SK-N-SH (cell line): ENCODE data around the gene CERS6. TPM values are rescaled to one million over a fixed set of nuclear protein-coding genes. Genes with fewer than 3 reads are reported as not detected.

ENCODE experiments used
- CTCF ChIA-PET: fragments of 300-600, 350-600 bp; formaldehyde crosslinking; extraction: SDS; loops from one replicate; lab custom pipeline; 2021; lab: Yijun Ruan, JAX
- POLR2A ChIA-PET: fragments of 350-600 bp; sonication (Branson Sonifier 250); formaldehyde crosslinking; extraction: SDS; loops from one replicate; lab custom pipeline; 2020; ENCODE audit warnings: antibody characterized with exemption, inconsistent platforms; lab: Yijun Ruan, JAX
- DNase-seq: peaks from one replicate; pipeline ENCODE4 v3.0.0; 2012
- H2AFZ ChIP-seq: fragments of 200-600 bp; sonication (generic); 2 replicates; pipeline ENCODE4 v1.8.1; 2016; ENCODE audit warnings: antibody characterized with exemption, mild to moderate bottlenecking, low read depth
- H3F3A ChIP-seq: fragments of 200-600 bp; sonication (generic); replicated peaks from 2 replicates; pipeline ENCODE3; 2016; ENCODE audit warnings: antibody characterized with exemption, mild to moderate bottlenecking; ENCODE audit not compliant: insufficient read depth
- H3K27ac ChIP-seq, 2 experiments: fragments of 200-500 bp in 1 of 2; fragments of 200-600 bp in 1 of 2; sonication (Bioruptor generic) in 1 of 2; sonication (generic), shearing (Covaris generic) in 1 of 2; 2 replicates each; pipeline versions ENCODE4 v1.5.1 to v1.6.1; 2014 to 2016; ENCODE audit warnings: low read depth in 2 of 2, inconsistent platforms in 1 of 2, low read length in 1 of 2, mild to moderate bottlenecking in 1 of 2, mixed read lengths in 1 of 2
- H3K27me3 ChIP-seq: fragments of 200-600 bp; sonication (generic), shearing (Covaris generic); 2 replicates; pipeline ENCODE4 v1.6.1; 2016; ENCODE audit warnings: mixed run types; ENCODE audit not compliant: insufficient read depth
- H3K36me3 ChIP-seq, 2 experiments: fragments of 200-500 bp in 1 of 2; fragments of 200-600 bp in 1 of 2; sonication (Bioruptor generic) in 1 of 2; sonication (generic) in 1 of 2; replicated peaks in 1 of 2; 2 replicates each; pipeline versions ENCODE3 to v1.5.1; 2014 to 2016; ENCODE audit warnings: low read length in 1 of 2, mild to moderate bottlenecking in 1 of 2; ENCODE audit not compliant: insufficient read depth in 2 of 2, control insufficient read depth in 1 of 2
- H3K4me1 ChIP-seq, 2 experiments: fragments of 200-500 bp in 1 of 2; fragments of 200-600 bp in 1 of 2; sonication (Bioruptor generic) in 1 of 2; sonication (generic), shearing (Covaris generic) in 1 of 2; 2 replicates each; pipeline versions ENCODE4 v1.5.1 to v1.6.1; 2014 to 2016; ENCODE audit warnings: low read depth in 1 of 2, low read length in 1 of 2, mixed run types in 1 of 2; ENCODE audit not compliant: insufficient read depth in 2 of 2, control insufficient read depth in 1 of 2
- H3K4me2 ChIP-seq: fragments of 200-600 bp; sonication (generic), shearing (Covaris generic); 2 replicates; pipeline ENCODE4 v1.6.1; 2017; ENCODE audit warnings: mixed run types
- H3K4me3 ChIP-seq, 2 experiments: fragments of 200-500 bp in 1 of 2; fragments of 200-600 bp in 1 of 2; sonication (Bioruptor generic) in 1 of 2; sonication (generic), shearing (Covaris generic) in 1 of 2; 2 replicates each; pipeline versions ENCODE4 v1.5.1 to v1.8.1; 2014 to 2016; ENCODE audit warnings: low read depth in 2 of 2, inconsistent platforms in 1 of 2, low read length in 1 of 2, mild to moderate bottlenecking in 1 of 2, mixed read lengths in 1 of 2, moderate library complexity in 1 of 2
- H3K79me2 ChIP-seq: fragments of 200-600 bp; sonication (generic); 2 replicates; pipeline ENCODE4 v1.8.1; 2017; ENCODE audit warnings: mild to moderate bottlenecking; ENCODE audit not compliant: insufficient read depth
- H3K9ac ChIP-seq: fragments of 200-600 bp; sonication (generic); 2 replicates; pipeline ENCODE4 v1.6.1; 2017; ENCODE audit warnings: mixed run types
- H3K9me2 ChIP-seq: fragments of 200-600 bp; sonication (generic); 2 replicates; pipeline ENCODE4 v1.6.1; 2017; ENCODE audit warnings: mixed run types
- H3K9me3 ChIP-seq: fragments of 200-600 bp; sonication (generic); 2 replicates; pipeline ENCODE4 v1.6.1; 2017; ENCODE audit warnings: mixed run types, mild to moderate bottlenecking, moderate library complexity
- H4K20me1 ChIP-seq: fragments of 200-600 bp; sonication (generic); 2 replicates; pipeline ENCODE4 v1.6.1; 2017; ENCODE audit warnings: mild to moderate bottlenecking, mixed run types; ENCODE audit not compliant: insufficient read depth
- EP300 ChIP-seq, 2 experiments: IDR thresholded peaks; 2 replicates each; pipeline versions ENCODE4 v1.4.0 to v1.6.1; 2012; ENCODE audit warnings: borderline replicate concordance in 1 of 2, low read depth in 1 of 2, low read length in 1 of 2
- FOXM1 ChIP-seq: IDR thresholded peaks from 2 replicates; pipeline ENCODE4 v1.4.0; 2012; ENCODE audit warnings: low read depth, mild to moderate bottlenecking
- GABPA ChIP-seq: IDR thresholded peaks from 2 replicates; pipeline ENCODE4 v1.4.0; 2012; ENCODE audit warnings: low read depth, mild to moderate bottlenecking
- GATA2 ChIP-seq: sonication (generic); formaldehyde crosslinking; IDR thresholded peaks from 2 replicates; pipeline ENCODE4 v1.5.0; 2020; ENCODE audit warnings: mild to moderate bottlenecking, missing genetic modification reagents
- MEF2A ChIP-seq: IDR thresholded peaks from 2 replicates; pipeline ENCODE4 v1.4.0; 2012; ENCODE audit warnings: low read depth, borderline replicate concordance
- MXI1 ChIP-seq: IDR thresholded peaks from 2 replicates; pipeline ENCODE4 v1.6.1; 2012; ENCODE audit warnings: mild to moderate bottlenecking, low read depth, low read length, improper control_type of control experiment
- NFIC ChIP-seq: IDR thresholded peaks from 2 replicates; pipeline ENCODE4 v1.4.0; 2012; ENCODE audit warnings: borderline replicate concordance
- NRF1 ChIP-seq: IDR thresholded peaks from 2 replicates; pipeline ENCODE4 v1.6.1; 2012; ENCODE audit warnings: low read depth, mild to moderate bottlenecking, low read length
- RFX5 ChIP-seq: IDR thresholded peaks from 2 replicates; pipeline ENCODE4 v1.6.1; 2012; ENCODE audit warnings: mild to moderate bottlenecking, improper control_type of control experiment, low read length
- RXRA ChIP-seq: IDR thresholded peaks from 2 replicates; pipeline ENCODE4 v1.4.0; 2012; ENCODE audit warnings: low read depth, mild to moderate bottlenecking, borderline replicate concordance
- SIN3A ChIP-seq: IDR thresholded peaks from 2 replicates; pipeline ENCODE4 v1.6.1; 2012; ENCODE audit warnings: low read depth, mild to moderate bottlenecking, low read length, moderate library complexity, borderline replicate concordance
- TAF1 ChIP-seq: IDR thresholded peaks from 2 replicates; pipeline ENCODE4 v1.6.1; 2012; ENCODE audit warnings: low read depth, mild to moderate bottlenecking, low read length, moderate library complexity, borderline replicate concordance
- TEAD4 ChIP-seq: IDR thresholded peaks from 2 replicates; pipeline ENCODE4 v1.4.0; 2012; ENCODE audit warnings: mild to moderate bottlenecking, borderline replicate concordance; ENCODE audit not compliant: insufficient read depth
- YY1 ChIP-seq: IDR thresholded peaks from 2 replicates; pipeline ENCODE4 v1.4.0; 2012; ENCODE audit warnings: low read depth, mild to moderate bottlenecking
- WGBS: methylation state at CpG from one replicate; pipeline ENCODE4 v1.1.6; 2017; ENCODE audit warnings: low lambda C conversion rate; 5-methylcytosine and 5-hydroxymethylcytosine counted together
- polyA plus RNA-seq, 3 experiments: library from polyadenylated mRNA; depleted of rRNA; stranded (reverse); fragments of >200 nt; gene quantifications; 2 replicates each; pipeline ENCODE4 v1.2.3, GENCODE V29; 2012
- TF ChIP-seq, protein P1 (sequence below): IDR thresholded peaks from 2 replicates; pipeline ENCODE4 v1.4.0; 2012; ENCODE audit warnings: low read depth, borderline replicate concordance

The CERS6 gene
- polyA plus RNA-seq, 1 of the 3 experiments (the other 2 are of a cell fraction): 1.8 TPM

DNA sequence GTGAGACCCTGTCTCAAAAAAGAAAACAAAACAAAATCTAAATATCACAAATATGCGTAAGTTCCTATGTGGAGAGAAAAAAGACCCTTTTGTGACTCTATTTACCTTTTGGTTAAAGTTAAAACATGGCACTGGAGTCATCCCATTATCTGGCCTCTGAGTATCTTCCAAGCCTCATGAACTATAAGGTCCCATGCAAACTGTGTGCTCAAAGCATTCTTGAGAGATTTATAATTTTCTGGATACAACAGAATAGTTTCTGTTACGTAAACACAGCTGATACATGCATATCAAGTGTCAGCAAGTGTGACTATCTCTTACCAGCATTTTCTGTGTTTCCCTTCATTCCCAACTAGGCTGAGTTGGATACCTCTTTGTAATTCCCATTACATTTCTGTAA, 337.5 kb downstream of the CERS6 start:
- H3K4me3 ChIP-seq: no peak overlapping the region
- H3K27me3 ChIP-seq: no peaks in the 10 kb centered on the region
- H3F3A ChIP-seq: no peaks in the 10 kb centered on the region
- ChIA-PET POLR2A (no interaction called here), CTCF (no interaction called here)
- H3K9ac ChIP-seq: no peak overlapping the region
- no peak overlapping the region for H3K27ac ChIP-seq
- no peak for DNase-seq
- peaks cover 0 to 2% of the 10 kb centered on the region in 2 experiments; a peak in 1 of 4 replicates for H3K4me1 ChIP-seq
- H3K36me3 ChIP-seq: no peaks in the 10 kb centered on the region
- no peaks in the 10 kb centered on the region for H4K20me1 ChIP-seq
- WGBS: 37% methylated on average over 2 of the region's 2 CpGs
- no peaks in the 10 kb centered on the region for H3K9me3 ChIP-seq
- H2AFZ ChIP-seq: no peak overlapping the region
- no peaks in the 10 kb centered on the region for H3K79me2 ChIP-seq
- H3K4me2 ChIP-seq: no peak overlapping the region
- TF ChIP-seq YY1 (no peak), GABPA (no peak), NFIC (no peak), TEAD4 (no peak), GATA2 (CRISPR knock-in tag) (no peak), FOXM1 (no peak), TAF1 (no peak)
- no peaks in the 10 kb centered on the region for H3K9me2 ChIP-seq

DNA sequence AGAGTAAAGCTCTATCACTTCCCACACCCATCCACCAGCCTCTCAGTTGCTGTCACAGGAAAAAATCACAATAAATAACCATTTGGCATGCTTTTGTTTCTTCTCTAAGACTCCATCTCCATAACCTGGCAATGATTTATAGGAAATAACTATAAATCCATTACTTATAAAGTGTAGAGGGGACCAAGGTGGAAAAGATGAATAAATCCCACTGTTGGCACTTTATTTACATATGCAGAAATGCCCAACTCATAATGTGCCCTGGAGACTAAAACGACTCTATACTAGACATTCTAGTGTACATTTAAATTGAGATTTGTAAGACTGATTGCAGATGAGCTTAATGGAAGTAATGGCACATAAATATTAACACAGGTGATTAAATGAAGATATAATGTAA, 338.9 kb downstream of the CERS6 start:
- Histone ChIP-seq H3K36me3 (no peaks in the 10 kb centered on the region), H3K4me1 (peaks cover 0 to 2% of the 10 kb centered on the region in 2 experiments; a peak in 1 of 4 replicates), H3K4me2 (no peak overlapping the region), H4K20me1 (no peaks in the 10 kb centered on the region), H3K9ac (no peak overlapping the region), H3K4me3 (no peak overlapping the region), H3K9me3 (no peaks in the 10 kb centered on the region), H3K27ac (no peak overlapping the region), H3K9me2 (no peaks in the 10 kb centered on the region), H2AFZ (no peak overlapping the region), H3F3A (no peaks in the 10 kb centered on the region), H3K27me3 (no peaks in the 10 kb centered on the region), H3K79me2 (no peaks in the 10 kb centered on the region)
- 3% methylated on average over 1 of the region's 1 CpG for WGBS
- no peak for DNase-seq
- TF ChIP-seq RFX5 (no peak), RXRA (no peak), NFIC (no peak), FOXM1 (no peak), MEF2A (no peak), EP300 (IDR thresholded peaks at IDR 0.05; ENCODE audit: borderline replicate concordance in 1 of 2, low read depth in 1 of 2, low read length in 1 of 2) (no peak), GABPA (no peak), YY1 (no peak), SIN3A (no peak), MXI1 (no peak), NRF1 (no peak)
- TF ChIP-seq, protein P1, sequence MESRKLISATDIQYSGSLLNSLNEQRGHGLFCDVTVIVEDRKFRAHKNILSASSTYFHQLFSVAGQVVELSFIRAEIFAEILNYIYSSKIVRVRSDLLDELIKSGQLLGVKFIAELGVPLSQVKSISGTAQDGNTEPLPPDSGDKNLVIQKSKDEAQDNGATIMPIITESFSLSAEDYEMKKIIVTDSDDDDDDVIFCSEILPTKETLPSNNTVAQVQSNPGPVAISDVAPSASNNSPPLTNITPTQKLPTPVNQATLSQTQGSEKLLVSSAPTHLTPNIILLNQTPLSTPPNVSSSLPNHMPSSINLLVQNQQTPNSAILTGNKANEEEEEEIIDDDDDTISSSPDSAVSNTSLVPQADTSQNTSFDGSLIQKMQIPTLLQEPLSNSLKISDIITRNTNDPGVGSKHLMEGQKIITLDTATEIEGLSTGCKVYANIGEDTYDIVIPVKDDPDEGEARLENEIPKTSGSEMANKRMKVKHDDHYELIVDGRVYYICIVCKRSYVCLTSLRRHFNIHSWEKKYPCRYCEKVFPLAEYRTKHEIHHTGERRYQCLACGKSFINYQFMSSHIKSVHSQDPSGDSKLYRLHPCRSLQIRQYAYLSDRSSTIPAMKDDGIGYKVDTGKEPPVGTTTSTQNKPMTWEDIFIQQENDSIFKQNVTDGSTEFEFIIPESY: no peak
- CTCF ChIA-PET: interaction anchor here (0.6 to 1.3 kb wide), 2 partner anchors 36 to 1107 kb away, joined by 3 to 4 read pairs; no protein-coding TSS in a partner anchor
- POLR2A ChIA-PET: no interaction called here
